IPS DF 19.7 (cell line): ENCODE measurements around the gene FGF1.

Experiments used
- DNase-seq: peaks from one replicate; pipeline ENCODE4 v3.0.0-alpha.2; 2013; ENCODE audit warnings: low read depth, low spot score

Gene FGF1

GRCh38 chr5:142685418-142686209, at the start of gene FGF1:
Gene FGF1 (minus strand): TSS chr5:142686090. CDS start chr5:142614127, 71,963 bp downstream.
- no peak for DNase-seq

- no peak for DNase-seq
These were observed 41.8 kb upstream of the FGF1 start for GRCh38 chr5:142727735-142728047.

DNA sequence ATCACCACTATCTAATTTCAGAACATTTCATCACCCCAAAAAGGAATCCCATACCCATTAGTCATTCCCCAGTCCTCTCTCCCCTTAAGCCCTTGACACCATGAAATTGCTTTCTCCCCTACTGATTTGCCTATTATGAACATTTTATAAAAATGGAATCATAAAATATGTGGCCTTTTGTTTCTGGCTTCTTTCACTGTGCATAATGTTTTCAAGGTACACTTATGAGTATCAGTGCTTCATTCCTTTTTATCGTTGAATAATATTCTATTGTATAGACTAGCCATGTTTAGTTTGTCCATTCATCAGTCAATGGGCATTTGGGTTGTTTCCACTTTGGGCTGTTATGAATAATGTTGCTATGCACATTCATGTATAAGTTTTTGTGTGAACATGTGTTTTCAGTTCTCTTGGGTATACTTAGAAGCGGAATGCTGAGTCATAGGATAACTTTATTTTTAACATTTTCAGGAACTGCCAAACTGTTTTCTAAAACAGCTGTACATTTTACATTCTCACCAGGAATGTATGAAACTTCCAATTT, 40.4 kb upstream of the FGF1 start:
- no peak for DNase-seq

DNA sequence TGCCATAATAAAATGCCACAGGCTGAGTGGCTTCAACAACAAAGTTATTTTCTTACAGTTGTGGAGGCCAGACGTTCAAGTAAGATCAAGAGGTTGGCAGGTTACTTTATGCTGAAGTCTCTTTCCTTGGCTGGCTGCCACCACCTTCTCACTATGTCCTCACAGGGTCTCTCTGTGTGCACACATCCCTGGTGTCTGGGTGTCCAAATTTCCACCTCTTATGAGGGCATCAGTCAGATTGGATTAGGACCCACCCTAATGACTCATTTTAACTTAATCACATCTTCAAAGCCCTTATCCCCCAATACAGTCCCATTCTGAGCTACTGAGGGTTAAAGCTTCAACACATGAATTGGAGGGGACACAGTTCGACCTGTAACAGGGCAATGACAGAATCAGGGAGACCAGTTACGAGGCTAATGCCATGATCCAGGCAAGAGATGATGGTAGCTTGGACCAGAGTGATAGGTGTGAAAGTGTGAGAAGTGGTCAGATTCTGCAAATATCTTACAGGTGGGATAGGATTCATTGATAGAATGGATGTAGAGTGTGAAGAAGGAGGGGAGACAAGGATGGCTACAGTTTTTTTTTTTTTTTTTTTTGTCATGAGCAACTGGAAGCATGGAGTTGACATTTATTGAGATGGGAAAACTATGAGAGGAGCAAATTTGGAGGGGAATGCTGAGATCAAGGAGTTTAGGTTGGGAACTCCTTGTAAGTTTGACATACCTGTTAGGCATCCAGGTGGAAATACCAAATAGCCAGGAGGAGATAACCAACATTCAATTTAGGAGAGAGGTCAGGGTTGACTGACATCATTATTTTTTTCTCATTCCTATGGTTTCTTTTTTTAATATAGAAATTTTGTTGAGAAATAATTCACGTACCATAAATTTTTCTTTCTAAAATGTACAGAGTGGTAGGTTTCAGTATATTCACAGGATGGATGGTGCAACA, 39.6 kb upstream of the FGF1 start:
- no peak for DNase-seq

GRCh38 chr5:142724821-142725220, 38.9 kb upstream of the FGF1 start:
- DNase-seq, result no peak

GRCh38 chr5:142722896-142723295, 37.0 kb upstream of the FGF1 start:
- DNase-seq, result no peak

GRCh38 chr5:142722146-142722545, 36.3 kb upstream of the FGF1 start:
- DNase-seq, result no peak

GRCh38 chr5:142720641-142721271, 34.9 kb upstream of the FGF1 start:
- no peak for DNase-seq

GRCh38 chr5:142719836-142720370, 34.0 kb upstream of the FGF1 start:
- DNase-seq, result no peak

GRCh38 chr5:142717582-142718215, 31.8 kb upstream of the FGF1 start:
- peak; percentile 40 for DNase-seq

DNA sequence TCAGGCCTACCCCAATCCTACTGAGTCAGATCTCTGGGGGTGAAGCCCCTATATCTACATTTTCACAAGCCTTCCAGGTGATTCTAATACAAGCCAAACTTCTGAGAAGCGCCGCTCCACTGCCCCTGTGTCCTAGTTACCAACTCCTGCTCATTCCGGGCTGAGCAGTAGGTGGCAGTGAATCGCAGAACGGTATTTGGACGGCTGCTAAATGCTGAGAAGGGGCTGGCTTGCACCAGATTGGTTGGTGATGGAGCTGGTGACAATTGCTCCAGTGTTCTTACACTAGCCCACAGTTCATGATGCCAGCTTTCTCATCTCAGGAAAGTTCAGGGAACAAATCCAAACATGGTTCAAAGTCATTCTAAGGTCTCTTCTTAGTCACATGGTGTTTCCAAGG, 31.1 kb upstream of the FGF1 start:
- peak; percentile 65 for DNase-seq

GRCh38 chr5:142715291-142715690, 29.4 kb upstream of the FGF1 start:
- DNase-seq, result no peak

GRCh38 chr5:142713121-142713706, 27.3 kb upstream of the FGF1 start:
- peak; percentile 61 for DNase-seq

GRCh38 chr5:142703153-142703552, 17.3 kb upstream of the FGF1 start:
- no peak for DNase-seq

- no peak for DNase-seq
These were observed 15.9 kb upstream of the FGF1 start for GRCh38 chr5:142701673-142702311.

- DNase-seq, result no peak
These were observed 14.7 kb upstream of the FGF1 start for GRCh38 chr5:142700566-142700965.

DNA sequence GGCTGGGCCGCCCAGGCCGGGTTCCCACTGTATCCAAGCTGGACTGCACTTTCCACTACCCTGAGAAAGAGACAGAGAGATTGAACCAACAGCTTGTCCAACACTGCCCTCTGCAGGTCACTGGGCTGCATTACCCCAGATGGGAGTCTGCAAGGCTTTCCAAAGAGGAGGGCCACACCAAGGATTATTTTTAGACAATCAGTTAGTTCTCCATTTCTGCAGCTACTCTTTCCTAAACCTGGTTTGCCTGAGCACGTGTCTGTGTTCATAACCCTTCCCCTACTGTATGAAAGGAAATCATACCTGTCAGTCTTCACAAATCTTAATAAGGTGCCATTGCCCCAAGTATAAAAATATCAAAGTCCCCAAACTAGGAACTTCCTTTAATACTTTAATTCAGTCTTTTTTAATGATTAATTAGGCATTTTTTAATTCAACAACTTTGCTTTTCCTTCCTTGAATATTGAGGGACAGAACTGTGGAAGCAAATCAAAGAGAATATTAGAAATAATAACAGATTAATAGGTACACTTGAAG, 13.4 kb upstream of the FGF1 start:
- no peak for DNase-seq

GRCh38 chr5:142698447-142699183, 12.7 kb upstream of the FGF1 start:
- DNase-seq, result no peak
